SK-N-DZ (cell line): ENCODE measurements around the gene RBM5.

Experiments
- DNase-seq: peaks from one replicate; pipeline ENCODE4 v3.0.0-alpha.2; 2015; ENCODE audit warnings: low spot score

The RBM5 gene

GRCh38 chr3:50158530-50159146 lies 69.9 kb downstream of the RBM5 start:
- DNase-seq, result no peak

DNA sequence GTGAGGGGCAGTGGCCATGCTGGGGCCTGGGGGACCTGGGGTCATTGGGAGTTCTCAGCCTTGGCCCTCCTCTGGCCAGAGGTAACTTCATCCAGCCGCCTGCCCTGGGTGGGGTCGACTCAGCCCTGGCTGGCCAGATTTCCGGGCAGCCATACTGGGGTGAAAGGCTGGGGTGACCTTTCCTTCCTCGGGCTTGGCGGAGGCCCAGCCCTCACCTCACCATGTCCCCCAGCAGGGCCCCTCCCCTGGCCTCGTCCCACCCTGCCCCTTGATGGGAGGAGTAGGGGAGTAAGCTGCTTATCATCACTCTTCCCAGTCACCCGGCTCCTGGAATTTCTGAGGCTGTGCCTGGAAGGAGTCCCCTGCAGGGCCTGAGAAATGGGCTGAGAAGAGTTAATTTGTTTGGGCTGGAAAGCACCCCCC lies 71.9 kb downstream of the RBM5 start:
- DNase-seq, result no peak

DNA sequence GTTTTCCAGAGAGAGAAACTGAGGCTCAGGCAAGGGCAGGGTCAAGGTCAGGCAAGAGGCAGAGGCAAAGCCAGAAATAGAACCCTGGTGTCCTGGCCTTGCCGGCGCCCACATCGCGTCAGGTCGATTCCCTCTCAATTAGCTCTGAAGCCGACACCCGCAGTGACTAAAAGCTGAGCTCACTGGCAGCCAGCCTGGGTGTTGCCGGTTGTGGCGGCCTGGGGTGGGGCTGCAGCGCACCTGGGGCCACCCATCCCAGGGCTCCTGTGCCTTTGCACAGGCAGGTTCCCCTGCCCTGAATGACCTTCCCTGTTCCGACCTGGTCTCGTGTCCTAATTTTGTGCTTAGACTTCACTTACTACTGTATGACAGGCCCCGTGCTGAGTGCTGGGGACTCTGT lies 72.6 kb downstream of the RBM5 start:
- DNase-seq, result no peak

GRCh38 chr3:50162034-50162883 lies 73.5 kb downstream of the RBM5 start:
- DNase-seq, result no peak

DNA sequence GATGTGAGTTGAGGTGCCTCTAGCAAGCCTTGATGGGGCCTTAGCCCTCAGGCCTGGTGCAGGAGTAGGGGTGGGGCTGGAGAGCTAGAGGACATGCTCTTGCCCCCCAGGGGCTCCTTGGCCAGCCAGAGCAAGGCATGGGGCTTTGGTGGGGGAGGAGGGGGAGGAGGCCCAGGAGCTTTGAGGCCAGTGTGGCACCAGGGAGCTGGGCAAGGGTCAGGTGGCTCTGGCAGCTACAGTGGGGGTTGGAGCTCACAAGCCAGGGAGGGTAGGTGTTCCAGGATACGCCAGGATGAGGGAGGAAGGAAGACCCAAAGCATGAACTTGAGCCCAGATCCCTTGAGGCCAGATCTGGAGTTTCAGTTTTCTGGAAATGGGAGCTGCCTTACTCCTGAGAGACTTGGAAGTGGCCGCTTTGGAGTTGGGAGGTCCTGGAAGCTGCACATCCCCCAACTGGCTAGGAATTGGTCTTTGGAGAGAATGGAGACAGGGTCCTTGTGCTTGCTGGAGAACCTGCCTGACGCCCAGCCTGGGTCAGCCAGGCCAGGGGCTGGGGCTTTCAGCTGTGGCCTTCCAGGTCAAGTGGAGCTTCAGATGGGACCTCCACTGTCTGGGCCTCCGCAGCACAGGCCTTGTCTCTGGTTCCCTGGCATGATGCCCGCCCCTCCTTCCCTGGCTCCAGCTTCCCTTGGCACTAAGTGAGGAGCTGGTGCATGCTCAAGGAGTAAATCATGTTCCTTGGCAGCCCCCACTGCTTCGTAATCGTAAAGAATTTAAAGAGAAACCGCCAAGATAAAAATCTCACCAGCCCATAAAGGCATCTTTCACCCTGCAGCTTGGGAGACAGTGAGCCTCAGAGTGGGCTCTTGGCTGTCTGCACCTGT lies 75.1 kb downstream of the RBM5 start:
- DNase-seq, result no peak

DNA sequence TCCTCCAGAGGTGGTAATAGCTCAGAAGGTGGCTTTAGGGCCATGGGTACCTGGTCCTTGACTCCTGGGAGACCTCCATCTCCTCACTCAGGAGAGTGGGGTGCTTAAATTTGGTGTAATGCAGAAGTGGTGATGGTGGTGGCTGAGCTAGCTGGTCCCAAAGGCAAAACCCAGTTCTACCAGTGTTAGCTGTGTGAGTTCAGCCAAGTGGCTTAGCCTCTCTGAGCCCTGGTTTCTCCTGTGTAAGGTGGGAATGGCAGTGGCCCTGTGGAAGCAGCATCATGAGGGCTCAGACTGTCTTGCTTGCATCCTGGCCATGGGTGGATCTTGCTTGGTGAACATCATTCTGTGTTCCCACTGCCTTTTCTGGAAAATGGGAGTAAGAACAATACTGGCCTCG lies 75.8 kb downstream of the RBM5 start:
- no peak for DNase-seq

DNA sequence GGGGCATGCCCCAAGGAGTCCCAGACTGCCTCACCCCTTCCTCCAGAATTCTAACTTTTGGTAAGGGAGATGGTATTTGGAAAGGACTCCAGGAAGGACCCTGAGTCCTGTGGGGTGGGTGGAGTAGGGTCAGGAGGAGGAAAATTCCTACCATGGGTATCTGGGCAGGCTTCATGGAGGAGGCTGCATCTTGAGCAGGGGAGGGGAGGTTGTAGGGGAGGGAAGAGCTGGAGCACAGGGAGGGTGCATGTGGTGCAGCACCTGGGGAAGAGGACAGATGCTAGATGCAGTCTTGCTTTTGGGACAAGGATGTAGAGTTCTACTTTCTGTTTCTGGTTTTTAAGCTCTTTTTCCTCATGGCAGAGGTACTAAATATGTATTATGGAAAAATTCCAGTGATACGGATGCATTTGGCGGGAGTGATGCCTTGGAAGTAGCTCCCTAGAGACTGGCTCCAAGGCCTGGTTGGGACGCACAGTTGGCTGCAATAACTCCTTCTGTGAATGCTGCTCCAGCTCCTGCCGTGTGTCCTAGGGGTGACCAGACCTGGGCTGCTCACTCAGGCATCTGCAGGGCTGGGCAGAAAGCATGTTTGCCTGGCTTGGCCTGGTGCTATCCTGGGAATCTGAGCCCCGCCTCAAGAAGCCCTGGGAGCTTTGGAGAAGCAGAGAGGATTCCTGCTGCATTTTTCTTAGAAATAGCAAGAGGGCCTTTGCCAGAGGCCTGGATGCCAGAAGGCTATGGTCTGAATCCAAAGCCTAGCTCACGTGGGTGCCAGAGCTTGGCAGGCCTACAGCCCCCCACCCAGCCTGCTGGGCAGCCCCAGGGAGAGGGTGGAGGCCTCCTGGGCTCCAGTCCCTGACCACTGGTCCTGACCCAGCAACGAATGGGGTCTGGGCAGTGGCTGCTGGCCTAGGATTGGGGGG lies 76.5 kb downstream of the RBM5 start:
- no peak for DNase-seq

GRCh38 chr3:50165910-50166538 lies 77.3 kb downstream of the RBM5 start:
- DNase-seq, result no peak

- DNase-seq, result no peak
Measured at GRCh38 chr3:50166620-50167019, 77.9 kb downstream of the RBM5 start.

DNA sequence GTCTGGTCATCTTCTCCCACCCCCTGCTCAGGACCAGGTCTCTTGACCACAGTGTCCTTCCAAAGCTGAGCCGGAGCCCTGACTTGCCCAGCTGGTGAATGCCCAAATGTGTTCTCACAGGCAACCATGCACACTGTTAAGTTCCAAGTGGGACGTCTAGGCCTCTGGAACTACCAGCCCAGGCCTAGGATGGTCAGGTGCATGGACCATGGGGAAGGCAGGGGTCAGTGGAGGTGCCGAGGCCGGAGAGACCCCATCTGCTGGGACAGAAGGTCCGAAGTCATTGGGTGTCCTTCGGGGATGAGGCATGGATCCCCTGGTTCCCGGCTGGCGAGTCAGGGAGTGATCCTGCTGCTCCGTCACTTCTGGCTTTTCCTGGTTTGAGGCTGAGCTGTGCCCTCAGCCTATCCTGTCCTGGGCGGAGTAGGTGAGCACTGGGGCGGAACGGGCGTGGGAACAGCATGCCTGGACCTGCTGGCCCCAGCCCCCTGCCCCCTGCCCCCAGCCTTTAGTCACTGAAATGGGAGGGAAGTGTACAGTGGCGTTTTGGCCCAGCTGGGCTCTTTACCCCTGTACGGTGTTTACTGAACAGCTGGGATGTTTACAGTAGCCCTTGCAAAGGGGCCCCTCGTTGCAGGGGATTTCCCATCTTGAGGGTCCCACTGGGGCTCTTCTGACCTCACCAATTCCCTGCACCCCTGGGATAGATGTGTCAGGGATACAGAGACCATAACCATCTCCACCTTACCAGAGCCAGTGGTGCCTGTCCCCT lies 78.5 kb downstream of the RBM5 start:
- DNase-seq, result no peak

GRCh38 chr3:50167841-50168209 lies 79.1 kb downstream of the RBM5 start:
- no peak for DNase-seq

GRCh38 chr3:50168388-50168787 lies 79.7 kb downstream of the RBM5 start:
- DNase-seq, result no peak
